Subcutaneous adipose tissue (tissue), 4 donors: Measurements from ENCODE around the gene OCEL1. TPM values are rescaled to one million over a fixed set of nuclear protein-coding genes. Genes with fewer than 3 reads are reported as not detected.

Source experiments
- CTCF ChIP-seq: fragments of 450-650 bp; IDR thresholded peaks from one replicate; pipeline ENCODE4 v1.5.1; 2016; ENCODE audit warnings: low read depth, mild to moderate bottlenecking, control low read depth, antibody characterized with exemption, moderate library complexity
- total RNA-seq, 4 donors: library from RNA; depleted of rRNA; stranded (reverse); fragments of >200 nt; gene quantifications; one replicate each; pipeline ENCODE4 v1.1.0, GENCODE V29; 2016

The OCEL1 gene
- total RNA-seq, 4 donors from 2014 or later: 8.8 to 16.2 (median 12.0) TPM

GRCh38 chr19:17202249-17202648 is 23.8 kb upstream of the OCEL1 start:
- no peak for TF ChIP-seq CTCF

- no peak for TF ChIP-seq CTCF
Measured at GRCh38 chr19:17202713-17203112, 23.3 kb upstream of the OCEL1 start.

- TF ChIP-seq CTCF: no peak
Measured at GRCh38 chr19:17205237-17206140, 20.5 kb upstream of the OCEL1 start.

- TF ChIP-seq CTCF: no peak
Measured at GRCh38 chr19:17206736-17207581, 19.1 kb upstream of the OCEL1 start.

GRCh38 chr19:17209126-17210036 is 16.6 kb upstream of the OCEL1 start:
- TF ChIP-seq CTCF: no peak

GRCh38 chr19:17210296-17210695 is 15.7 kb upstream of the OCEL1 start:
- no peak for TF ChIP-seq CTCF
